Activated naive CD4-positive, alpha-beta T cell treated with anti-CD3 and anti-CD28 coated beads, Interleukin-2, amount 50 U/mL, for 24 hours (primary cell): Measurements from ENCODE around the gene ADAMTS6.
"Not testable (repeated sequence)": the region's sequence is repeated elsewhere in the genome, so short reads cannot be mapped to it uniquely, and the experiment has no call there.

Source experiments
- H3K27ac Mint-ChIP-seq: one replicate; pipeline ENCODE4 v1.8.0; 2021; ENCODE audit warnings: mild to moderate bottlenecking, mixed read lengths
- H3K27me3 Mint-ChIP-seq: one replicate; pipeline ENCODE4 v1.8.0; 2021; ENCODE audit warnings: mixed read lengths
- H3K36me3 Mint-ChIP-seq: one replicate; pipeline ENCODE4 v1.8.0; 2021; ENCODE audit warnings: mixed read lengths
- H3K4me1 Mint-ChIP-seq: one replicate; pipeline ENCODE4 v1.8.0; 2021; ENCODE audit warnings: mixed read lengths
- H3K4me3 Mint-ChIP-seq: one replicate; pipeline ENCODE4 v1.8.0; 2021; ENCODE audit warnings: mild to moderate bottlenecking, mixed read lengths
- H3K9me3 Mint-ChIP-seq: one replicate; pipeline ENCODE4 v1.8.0; 2021; ENCODE audit warnings: mixed read lengths

The ADAMTS6 gene

GRCh38 chr5:65481635-65482295 is at the start of gene ADAMTS6:
TSS of gene ADAMTS6 (minus strand) at chr5:65481920. CDS start at chr5:65473673, 8,247 bp downstream.
- no peaks in the 10 kb centered on the region for H3K9me3 Mint-ChIP-seq
- H3K4me1 Mint-ChIP-seq, result peaks cover 8% of the 10 kb centered on the region
- no peaks in the 10 kb centered on the region for H3K36me3 Mint-ChIP-seq
- peak within 1 kb of the TSS; percentile 97 for H3K27ac Mint-ChIP-seq
- no peak within 1 kb of the TSS for H3K4me3 Mint-ChIP-seq
- no peaks in the 10 kb centered on the region for H3K27me3 Mint-ChIP-seq

GRCh38 chr5:65530904-65531303 is 49.2 kb upstream of the ADAMTS6 start:
- H3K4me1 Mint-ChIP-seq, result no peaks in the 10 kb centered on the region
- H3K4me3 Mint-ChIP-seq, result no peak overlapping the region
- H3K27me3 Mint-ChIP-seq, result no peaks in the 10 kb centered on the region
- H3K36me3 Mint-ChIP-seq, result peaks cover 2% of the 10 kb centered on the region
- no peak overlapping the region for H3K27ac Mint-ChIP-seq
- no peaks in the 10 kb centered on the region for H3K9me3 Mint-ChIP-seq

GRCh38 chr5:65525726-65526125 is 44.0 kb upstream of the ADAMTS6 start:
- Mint-ChIP-seq H3K36me3 (peaks cover 3% of the 10 kb centered on the region), H3K9me3 (no peaks in the 10 kb centered on the region), H3K27ac (no peak overlapping the region), H3K27me3 (no peaks in the 10 kb centered on the region), H3K4me1 (no peaks in the 10 kb centered on the region), H3K4me3 (no peak overlapping the region)

GRCh38 chr5:65512170-65512937 is 30.6 kb upstream of the ADAMTS6 start:
- H3K9me3 Mint-ChIP-seq, result no peaks in the 10 kb centered on the region
- no peaks in the 10 kb centered on the region for H3K36me3 Mint-ChIP-seq
- H3K27me3 Mint-ChIP-seq, result no peaks in the 10 kb centered on the region
- H3K4me1 Mint-ChIP-seq, result no peaks in the 10 kb centered on the region
- H3K27ac Mint-ChIP-seq, result no peak overlapping the region
- no peak overlapping the region for H3K4me3 Mint-ChIP-seq

- H3K27ac Mint-ChIP-seq, result no peak overlapping the region
- H3K4me3 Mint-ChIP-seq, result no peak overlapping the region
- H3K27me3 Mint-ChIP-seq, result no peaks in the 10 kb centered on the region
- no peaks in the 10 kb centered on the region for H3K36me3 Mint-ChIP-seq
- no peaks in the 10 kb centered on the region for H3K9me3 Mint-ChIP-seq
- no peaks in the 10 kb centered on the region for H3K4me1 Mint-ChIP-seq
Measured at GRCh38 chr5:65508978-65509377, 27.3 kb upstream of the ADAMTS6 start.

GRCh38 chr5:65506961-65507360 is 25.2 kb upstream of the ADAMTS6 start:
- H3K27ac Mint-ChIP-seq, result no peak overlapping the region
- no peaks in the 10 kb centered on the region for H3K4me1 Mint-ChIP-seq
- no peaks in the 10 kb centered on the region for H3K9me3 Mint-ChIP-seq
- H3K36me3 Mint-ChIP-seq, result no peaks in the 10 kb centered on the region
- H3K27me3 Mint-ChIP-seq, result no peaks in the 10 kb centered on the region
- H3K4me3 Mint-ChIP-seq, result no peak overlapping the region

- no peaks in the 10 kb centered on the region for H3K9me3 Mint-ChIP-seq
- H3K27ac Mint-ChIP-seq, result no peak overlapping the region
- H3K27me3 Mint-ChIP-seq, result no peaks in the 10 kb centered on the region
- no peaks in the 10 kb centered on the region for H3K36me3 Mint-ChIP-seq
- H3K4me1 Mint-ChIP-seq, result no peaks in the 10 kb centered on the region
- no peak overlapping the region for H3K4me3 Mint-ChIP-seq
Measured at GRCh38 chr5:65489119-65489518, 7.4 kb upstream of the ADAMTS6 start.

- not testable (repeated sequence) for H3K36me3 Mint-ChIP-seq, H3K4me3 Mint-ChIP-seq, H3K27me3 Mint-ChIP-seq, H3K9me3 Mint-ChIP-seq, H3K27ac Mint-ChIP-seq, H3K4me1 Mint-ChIP-seq
Measured at GRCh38 chr5:65488038-65488687, 6.4 kb upstream of the ADAMTS6 start.

- not testable (repeated sequence) for H3K27ac Mint-ChIP-seq, H3K36me3 Mint-ChIP-seq, H3K4me3 Mint-ChIP-seq, H3K27me3 Mint-ChIP-seq, H3K9me3 Mint-ChIP-seq, H3K4me1 Mint-ChIP-seq
Measured at GRCh38 chr5:65486803-65487202, 5.1 kb upstream of the ADAMTS6 start.

- Mint-ChIP-seq H3K9me3 (no peaks in the 10 kb centered on the region), H3K4me3 (no peak overlapping the region), H3K4me1 (peaks cover 8% of the 10 kb centered on the region), H3K36me3 (no peaks in the 10 kb centered on the region), H3K27me3 (no peaks in the 10 kb centered on the region), H3K27ac (no peak overlapping the region)
Measured at GRCh38 chr5:65485405-65485804, 3.7 kb upstream of the ADAMTS6 start.

GRCh38 chr5:65483546-65484346 is 2.0 kb upstream of the ADAMTS6 start:
- Mint-ChIP-seq H3K36me3 (no peaks in the 10 kb centered on the region), H3K9me3 (no peaks in the 10 kb centered on the region), H3K27me3 (no peaks in the 10 kb centered on the region), H3K27ac (no peak overlapping the region), H3K4me3 (no peak overlapping the region), H3K4me1 (peaks cover 8% of the 10 kb centered on the region)

GRCh38 chr5:65482736-65483545 is 1.2 kb upstream of the ADAMTS6 start:
- Mint-ChIP-seq H3K4me3 (no peak overlapping the region), H3K9me3 (no peaks in the 10 kb centered on the region), H3K27ac (peak overlapping the region; percentile 90), H3K4me1 (peaks cover 8% of the 10 kb centered on the region), H3K27me3 (no peaks in the 10 kb centered on the region), H3K36me3 (no peaks in the 10 kb centered on the region)

- Mint-ChIP-seq H3K27ac (peak overlapping the region; percentile 97), H3K4me3 (no peak overlapping the region), H3K4me1 (peaks cover 8% of the 10 kb centered on the region), H3K36me3 (no peaks in the 10 kb centered on the region), H3K27me3 (no peaks in the 10 kb centered on the region), H3K9me3 (no peaks in the 10 kb centered on the region)
Measured at GRCh38 chr5:65482296-65482735, 596 bp upstream of the ADAMTS6 start.

GRCh38 chr5:65481171-65481581 is 544 bp downstream of the ADAMTS6 start:
- Mint-ChIP-seq H3K4me3 (no peak overlapping the region), H3K27ac (peak overlapping the region; percentile 97), H3K27me3 (no peaks in the 10 kb centered on the region), H3K9me3 (no peaks in the 10 kb centered on the region), H3K4me1 (peaks cover 8% of the 10 kb centered on the region), H3K36me3 (no peaks in the 10 kb centered on the region)
